GM13977 (cell line): ENCODE data around the gene NCAPG.
A peak's percentile ranks its signal among the peaks of the same experiment; 100 is the strongest.

Experiments used
- DNase-seq: peaks from one replicate; pipeline ENCODE4 v3.0.0; 2012; ENCODE audit warnings: low spot score
- in situ Hi-C: fragments of 300-500 bp; cut with MboI; formaldehyde crosslinking; loops from one replicate; pipeline ENCODE4 v1.12.0; 2022; ENCODE audit warnings: low sequenced_read_pairs, low pct_unique_long_range_greater_than_20kb, mixed read lengths, inconsistent platforms; ENCODE audit not compliant: unreplicated experiment
- TF ChIP-seq, protein P1 (sequence below): IDR thresholded peaks from 2 replicates; pipeline ENCODE4 v1.5.1; 2012; ENCODE audit warnings: mild to moderate bottlenecking, control low read depth; ENCODE audit not compliant: insufficient read depth; ENCODE audit errors: extremely low read depth, missing control alignments

NCAPG gene, protein sequence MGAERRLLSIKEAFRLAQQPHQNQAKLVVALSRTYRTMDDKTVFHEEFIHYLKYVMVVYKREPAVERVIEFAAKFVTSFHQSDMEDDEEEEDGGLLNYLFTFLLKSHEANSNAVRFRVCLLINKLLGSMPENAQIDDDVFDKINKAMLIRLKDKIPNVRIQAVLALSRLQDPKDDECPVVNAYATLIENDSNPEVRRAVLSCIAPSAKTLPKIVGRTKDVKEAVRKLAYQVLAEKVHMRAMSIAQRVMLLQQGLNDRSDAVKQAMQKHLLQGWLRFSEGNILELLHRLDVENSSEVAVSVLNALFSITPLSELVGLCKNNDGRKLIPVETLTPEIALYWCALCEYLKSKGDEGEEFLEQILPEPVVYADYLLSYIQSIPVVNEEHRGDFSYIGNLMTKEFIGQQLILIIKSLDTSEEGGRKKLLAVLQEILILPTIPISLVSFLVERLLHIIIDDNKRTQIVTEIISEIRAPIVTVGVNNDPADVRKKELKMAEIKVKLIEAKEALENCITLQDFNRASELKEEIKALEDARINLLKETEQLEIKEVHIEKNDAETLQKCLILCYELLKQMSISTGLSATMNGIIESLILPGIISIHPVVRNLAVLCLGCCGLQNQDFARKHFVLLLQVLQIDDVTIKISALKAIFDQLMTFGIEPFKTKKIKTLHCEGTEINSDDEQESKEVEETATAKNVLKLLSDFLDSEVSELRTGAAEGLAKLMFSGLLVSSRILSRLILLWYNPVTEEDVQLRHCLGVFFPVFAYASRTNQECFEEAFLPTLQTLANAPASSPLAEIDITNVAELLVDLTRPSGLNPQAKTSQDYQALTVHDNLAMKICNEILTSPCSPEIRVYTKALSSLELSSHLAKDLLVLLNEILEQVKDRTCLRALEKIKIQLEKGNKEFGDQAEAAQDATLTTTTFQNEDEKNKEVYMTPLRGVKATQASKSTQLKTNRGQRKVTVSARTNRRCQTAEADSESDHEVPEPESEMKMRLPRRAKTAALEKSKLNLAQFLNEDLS

DNA sequence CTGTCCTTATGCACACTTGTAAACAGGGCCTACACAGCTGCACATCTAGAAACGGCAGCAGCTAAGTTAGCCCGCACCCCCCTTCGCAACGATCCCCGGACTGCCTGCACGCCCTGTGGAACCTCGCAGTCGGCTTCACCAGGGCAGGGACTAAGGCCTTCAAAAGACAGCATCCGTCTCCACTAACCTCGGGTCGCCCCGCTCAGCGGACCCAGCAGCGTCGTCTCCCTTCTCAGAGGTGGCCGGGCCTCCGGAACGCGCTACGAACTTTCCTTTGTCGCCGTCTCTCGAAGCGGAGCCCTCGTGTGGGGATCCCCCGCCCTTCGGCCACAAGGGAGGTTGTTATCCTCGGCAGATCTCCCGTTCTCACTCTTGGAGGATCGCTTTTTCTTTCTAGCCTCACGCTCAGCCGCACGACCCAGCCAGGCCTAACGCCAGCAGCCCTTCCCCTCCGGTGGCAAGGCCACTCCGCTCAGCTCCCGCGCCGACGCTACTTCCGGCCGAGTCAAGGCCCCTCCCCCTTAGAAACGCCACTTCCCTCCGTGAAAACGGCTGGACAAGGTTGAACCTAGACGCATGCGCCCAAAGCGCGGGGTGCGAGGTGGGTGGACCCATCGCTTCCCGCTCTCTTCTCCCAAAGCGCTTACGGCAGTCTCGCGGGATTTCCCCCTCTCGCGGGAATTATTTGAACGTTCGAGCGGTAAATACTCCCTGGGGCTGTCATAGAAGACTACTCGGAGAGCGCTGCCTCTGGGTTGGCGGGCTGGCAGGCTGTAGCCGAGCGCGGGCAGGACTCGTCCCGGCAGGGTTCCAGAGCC is at the start of gene NCAPG, which contains the start of gene DCAF16:
TSS of gene NCAPG (plus strand) at position 720 of the 818 bp plus-strand sequence. CDS start 99 bp downstream, outside the sequence.
TSS of gene DCAF16 (minus strand) at position 498 of the 818 bp plus-strand sequence. CDS start 6,616 bp downstream, outside the sequence.
- in situ Hi-C loops: loop anchor here (25.0 kb wide), 1 partner anchor 777 kb away; no protein-coding TSS in a partner anchor
- TF ChIP-seq, protein P1, sequence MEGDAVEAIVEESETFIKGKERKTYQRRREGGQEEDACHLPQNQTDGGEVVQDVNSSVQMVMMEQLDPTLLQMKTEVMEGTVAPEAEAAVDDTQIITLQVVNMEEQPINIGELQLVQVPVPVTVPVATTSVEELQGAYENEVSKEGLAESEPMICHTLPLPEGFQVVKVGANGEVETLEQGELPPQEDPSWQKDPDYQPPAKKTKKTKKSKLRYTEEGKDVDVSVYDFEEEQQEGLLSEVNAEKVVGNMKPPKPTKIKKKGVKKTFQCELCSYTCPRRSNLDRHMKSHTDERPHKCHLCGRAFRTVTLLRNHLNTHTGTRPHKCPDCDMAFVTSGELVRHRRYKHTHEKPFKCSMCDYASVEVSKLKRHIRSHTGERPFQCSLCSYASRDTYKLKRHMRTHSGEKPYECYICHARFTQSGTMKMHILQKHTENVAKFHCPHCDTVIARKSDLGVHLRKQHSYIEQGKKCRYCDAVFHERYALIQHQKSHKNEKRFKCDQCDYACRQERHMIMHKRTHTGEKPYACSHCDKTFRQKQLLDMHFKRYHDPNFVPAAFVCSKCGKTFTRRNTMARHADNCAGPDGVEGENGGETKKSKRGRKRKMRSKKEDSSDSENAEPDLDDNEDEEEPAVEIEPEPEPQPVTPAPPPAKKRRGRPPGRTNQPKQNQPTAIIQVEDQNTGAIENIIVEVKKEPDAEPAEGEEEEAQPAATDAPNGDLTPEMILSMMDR: no peak
- DNase-seq: peak; percentile 94

- DNase-seq: no peak
- in situ Hi-C loops: no loop called here
- TF ChIP-seq, protein P1: no peak
Observed at GRCh38 chr4:17761062-17761461, 49.7 kb upstream of the NCAPG start.

GRCh38 chr4:17762726-17763125 is 48.1 kb upstream of the NCAPG start:
- in situ Hi-C loops: no loop called here
- TF ChIP-seq, protein P1: peak; percentile 30
- no peak for DNase-seq

DNA sequence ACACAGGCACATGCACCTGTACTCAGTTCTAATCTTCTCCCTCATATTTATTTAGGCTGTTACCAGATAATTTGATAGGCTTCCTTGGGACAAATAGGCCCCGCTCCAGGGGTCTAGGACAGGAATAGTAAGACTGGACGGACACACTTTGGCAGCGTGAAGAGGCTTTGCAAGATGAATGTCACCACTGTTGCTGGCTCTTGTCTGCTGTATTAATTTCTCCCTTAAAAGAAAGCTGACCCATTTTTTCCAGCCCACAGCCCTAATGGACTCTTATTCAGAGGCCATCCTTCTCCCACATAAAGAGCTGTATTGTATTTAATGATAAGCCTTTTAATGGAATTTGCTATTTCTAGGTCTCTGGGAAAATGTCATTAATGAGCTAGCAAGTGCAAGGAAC is 47.4 kb upstream of the NCAPG start:
- no peak for DNase-seq
- TF ChIP-seq, protein P1: no peak
- in situ Hi-C loops: no loop called here

DNA sequence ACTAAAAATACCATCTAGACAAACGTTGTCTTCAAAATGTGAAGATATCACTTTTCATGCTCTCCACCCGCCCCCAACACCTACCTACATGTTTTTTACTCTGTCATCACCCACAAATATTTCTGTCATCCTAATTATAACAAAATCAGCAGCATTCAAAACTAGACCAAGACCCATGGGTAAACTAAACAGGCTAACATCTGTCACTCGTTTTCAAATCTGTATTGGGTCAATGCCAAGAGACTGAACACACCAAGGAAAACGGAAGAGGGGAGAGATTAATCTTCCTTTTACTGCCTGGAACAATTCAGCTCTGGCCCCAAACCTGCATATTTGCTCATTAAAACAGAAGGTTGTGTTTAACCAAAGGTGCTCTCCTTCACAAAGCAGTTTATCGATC is 46.8 kb upstream of the NCAPG start:
- in situ Hi-C loops: no loop called here
- no peak for DNase-seq
- TF ChIP-seq, protein P1: no peak
